ENCODE data around the gene TBC1D21. TPM values are rescaled to one million over a fixed set of nuclear protein-coding genes. Genes with fewer than 3 reads are reported as not detected.

TBC1D21 gene
- total RNA-seq, 1 experiment from 2014 or later: not detected

DNA sequence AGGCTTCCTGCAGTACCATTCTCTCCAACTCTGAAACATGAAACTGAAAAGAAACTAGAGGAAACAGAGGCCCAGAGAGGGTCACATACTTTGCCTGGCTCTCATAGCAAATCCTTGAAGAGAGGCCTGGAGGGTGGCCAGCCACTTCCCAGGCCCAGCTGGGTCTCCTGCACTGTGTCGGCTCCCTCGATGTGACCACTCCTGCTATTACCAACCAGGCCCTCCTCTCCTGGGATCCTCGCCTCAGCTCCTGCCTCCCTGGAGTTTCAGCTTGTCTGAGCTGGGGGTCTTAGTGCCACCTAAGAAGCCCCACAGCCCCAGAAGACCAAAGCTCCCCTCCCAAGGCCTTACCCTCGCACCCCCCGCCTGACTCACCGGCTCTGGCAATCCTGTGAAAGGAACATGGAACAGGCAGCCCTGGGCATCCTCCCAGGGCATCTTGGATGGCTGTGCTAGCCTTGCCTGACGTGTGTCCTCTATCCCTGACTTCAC, 57.5 kb downstream of the TBC1D21 start:
- Histone ChIP-seq H2AK5ac (ENCODE audit: insufficient read length, low read length) (no peak overlapping the region), H3K18ac (ENCODE audit: insufficient read length, low read depth, low read length) (no peak overlapping the region), H3K23ac (ENCODE audit: insufficient read length, low read depth, low read length) (no peak overlapping the region), H2BK5ac (ENCODE audit: insufficient read length, low read length) (no peak overlapping the region), H3K27me3 (ENCODE audit: insufficient read depth, low read length) (no peaks in the 10 kb centered on the region), H3K23me2 (ENCODE audit: insufficient read length, low read depth, low read length, poor library complexity, severe bottlenecking) (peaks cover 13% of the 10 kb centered on the region), H3K79me2 (ENCODE audit: insufficient read depth, low read length) (no peaks in the 10 kb centered on the region), H3K4me2 (ENCODE audit: insufficient read depth, insufficient read length, low read length) (no peak overlapping the region), H2AFZ (ENCODE audit: low read length) (no peak overlapping the region), H3K14ac (ENCODE audit: insufficient read depth, low read length) (no peak overlapping the region), H3K79me1 (ENCODE audit: insufficient read depth, low read depth, low read length, poor library complexity, severe bottlenecking) (no peaks in the 10 kb centered on the region), H2BK12ac (ENCODE audit: insufficient read length, low read depth, low read length) (no peak overlapping the region), H3K9ac (ENCODE audit: extremely low read depth, insufficient read length, low read length) (no peak overlapping the region), H3K56ac (ENCODE audit: insufficient read length, low read depth, low read length) (no peak overlapping the region), H4K5ac (ENCODE audit: insufficient read length, low read depth, low read length) (no peak overlapping the region), H3K27ac (ENCODE audit: insufficient read length, low read depth, low read length) (no peak overlapping the region), H2BK15ac (ENCODE audit: low read depth, low read length) (no peak overlapping the region), H2BK120ac (ENCODE audit: low read depth, low read length, poor library complexity, severe bottlenecking) (no peak overlapping the region), H3K9me3 (ENCODE audit: control insufficient read depth, low read depth, low read length) (no peaks in the 10 kb centered on the region), H4K91ac (ENCODE audit: insufficient read length, low read depth, low read length) (no peak overlapping the region), H3K4ac (ENCODE audit: low read depth, low read length) (no peak overlapping the region), H4K8ac (replicated peaks; ENCODE audit: insufficient read length, low read depth, low read length) (no peak overlapping the region), H4K20me1 (ENCODE audit: control insufficient read depth, insufficient read depth, insufficient read length) (no peaks in the 10 kb centered on the region), H3T11ph (ENCODE audit: low read length) (no peak overlapping the region), H2BK20ac (ENCODE audit: low read depth, low read length, poor library complexity, severe bottlenecking) (no peak overlapping the region), H3K4me1 (ENCODE audit: insufficient read depth, low read length) (peaks cover 2% of the 10 kb centered on the region; the same call in 1 of the 2 replicates)
- Mint-ChIP-seq H3K27ac (peak overlapping the region in 2 of 3 experiments; percentile 49 to 61; a peak in 1 of 7 replicates), H3K9me3 (no peaks in the 10 kb centered on the region), H3K27me3 (ENCODE audit: low read depth) (peaks cover 4% of the 10 kb centered on the region), H3K36me3 (ENCODE audit: insufficient read depth in 1 of 3, low read depth in 3 of 3) (no peaks in the 10 kb centered on the region), H3K4me3 (no peak overlapping the region), H3K4me1 (peaks cover 21 to 24% of the 10 kb centered on the region in 2 experiments)
- TF ChIP-seq, protein P1, sequence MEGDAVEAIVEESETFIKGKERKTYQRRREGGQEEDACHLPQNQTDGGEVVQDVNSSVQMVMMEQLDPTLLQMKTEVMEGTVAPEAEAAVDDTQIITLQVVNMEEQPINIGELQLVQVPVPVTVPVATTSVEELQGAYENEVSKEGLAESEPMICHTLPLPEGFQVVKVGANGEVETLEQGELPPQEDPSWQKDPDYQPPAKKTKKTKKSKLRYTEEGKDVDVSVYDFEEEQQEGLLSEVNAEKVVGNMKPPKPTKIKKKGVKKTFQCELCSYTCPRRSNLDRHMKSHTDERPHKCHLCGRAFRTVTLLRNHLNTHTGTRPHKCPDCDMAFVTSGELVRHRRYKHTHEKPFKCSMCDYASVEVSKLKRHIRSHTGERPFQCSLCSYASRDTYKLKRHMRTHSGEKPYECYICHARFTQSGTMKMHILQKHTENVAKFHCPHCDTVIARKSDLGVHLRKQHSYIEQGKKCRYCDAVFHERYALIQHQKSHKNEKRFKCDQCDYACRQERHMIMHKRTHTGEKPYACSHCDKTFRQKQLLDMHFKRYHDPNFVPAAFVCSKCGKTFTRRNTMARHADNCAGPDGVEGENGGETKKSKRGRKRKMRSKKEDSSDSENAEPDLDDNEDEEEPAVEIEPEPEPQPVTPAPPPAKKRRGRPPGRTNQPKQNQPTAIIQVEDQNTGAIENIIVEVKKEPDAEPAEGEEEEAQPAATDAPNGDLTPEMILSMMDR (conservative IDR thresholded peaks at IDR 0.05): no peak
- DNase-seq: no peak
- no CpG with 5 or more reads among the region's 7 CpGs for WGBS (ENCODE audit: extremely low coverage, insufficient read length, low lambda C conversion rate)

Measured in H9 (cell line).